ENCODE measurements around the gene ZMIZ1. TPM values are rescaled to one million over a fixed set of nuclear protein-coding genes. Genes with fewer than 3 reads are reported as not detected.

Gene ZMIZ1
- total RNA-seq, 1 experiment from 2014 or later = 28.4 TPM

DNA sequence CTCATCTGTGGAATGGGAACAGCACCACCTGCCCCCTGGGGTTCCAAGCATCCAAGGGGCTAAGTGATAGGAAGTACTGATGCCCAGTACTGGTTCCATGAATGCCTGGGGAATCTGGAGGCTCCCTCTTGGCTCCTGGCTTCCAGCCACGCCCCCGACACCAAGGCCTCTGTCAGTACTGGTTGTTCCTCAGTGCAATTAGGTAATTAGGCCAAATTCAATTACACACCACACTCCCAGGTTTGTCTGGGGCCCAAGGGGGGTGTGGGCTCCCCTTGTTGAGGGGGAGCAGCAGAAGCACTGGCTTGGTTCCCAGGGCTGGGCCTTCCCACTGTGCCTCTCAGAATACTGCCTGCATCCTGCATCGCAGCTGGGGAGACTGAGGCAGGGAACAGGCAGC, 164.1 kb downstream of the ZMIZ1 start:
- Histone ChIP-seq H3K79me2 (ENCODE audit: insufficient read depth, low read length) (no peaks in the 10 kb centered on the region), H3K4me1 (ENCODE audit: control insufficient read depth in 1 of 2, insufficient read depth in 2 of 2, low read length in 2 of 2) (peaks cover 0 to 3% of the 10 kb centered on the region in 2 experiments; a peak in 1 of 4 replicates), H3K27ac (ENCODE audit: low read depth, low read length) (no peak overlapping the region), H3K36me3 (ENCODE audit: control insufficient read depth in 1 of 2, insufficient read depth in 2 of 2, low read length in 2 of 2) (no peaks in the 10 kb centered on the region), H4K20me1 (ENCODE audit: insufficient read depth) (no peaks in the 10 kb centered on the region), H3K9me2 (ENCODE audit: insufficient read depth) (no peaks in the 10 kb centered on the region), H3K9me3 (ENCODE audit: control insufficient read depth in 1 of 2, insufficient read depth in 1 of 2, low read depth in 1 of 2, low read length in 2 of 2) (no peaks in the 10 kb centered on the region), H3K27me3 (ENCODE audit: insufficient read depth, low read length) (no peaks in the 10 kb centered on the region), H2AFZ (ENCODE audit: low read depth, low read length, poor library complexity, severe bottlenecking) (no peak overlapping the region), H3K4me2 (ENCODE audit: low read length) (no peak overlapping the region), H3K4me3 (replicated peaks in 1 of 2; ENCODE audit: low read depth in 1 of 2, low read length in 2 of 2) (no peak overlapping the region), H3K9ac (ENCODE audit: low read length) (no peak overlapping the region)
- ChIA-PET RAD21 (ENCODE audit: low non-redundant PET in 1 of 2, low total read pairs in 2 of 2, uncharacterized antibody in 2 of 2, unreplicated experiment in 2 of 2) (no interaction called here), POLR2A (no interaction called here), CTCF (no interaction called here)
- TF ChIP-seq POLR2A (IDR thresholded peaks at IDR 0.05; ENCODE audit: borderline replicate concordance, extremely low read depth, insufficient read depth, insufficient read length) (no peak), EZH2phosphoT487 (IDR thresholded peaks at IDR 0.05; ENCODE audit: borderline replicate concordance) (no peak), ELF1 (IDR thresholded peaks at IDR 0.05; ENCODE audit: borderline replicate concordance, low read depth) (no peak)
- DNase-seq (ENCODE audit: low read depth, low spot score) (no peak), ATAC-seq (no peak)
- no TSS peak for BruUV-seq (replicated peaks)
- intact Hi-C loops (cut with micrococcal nuclease) = no loop called here

DNA sequence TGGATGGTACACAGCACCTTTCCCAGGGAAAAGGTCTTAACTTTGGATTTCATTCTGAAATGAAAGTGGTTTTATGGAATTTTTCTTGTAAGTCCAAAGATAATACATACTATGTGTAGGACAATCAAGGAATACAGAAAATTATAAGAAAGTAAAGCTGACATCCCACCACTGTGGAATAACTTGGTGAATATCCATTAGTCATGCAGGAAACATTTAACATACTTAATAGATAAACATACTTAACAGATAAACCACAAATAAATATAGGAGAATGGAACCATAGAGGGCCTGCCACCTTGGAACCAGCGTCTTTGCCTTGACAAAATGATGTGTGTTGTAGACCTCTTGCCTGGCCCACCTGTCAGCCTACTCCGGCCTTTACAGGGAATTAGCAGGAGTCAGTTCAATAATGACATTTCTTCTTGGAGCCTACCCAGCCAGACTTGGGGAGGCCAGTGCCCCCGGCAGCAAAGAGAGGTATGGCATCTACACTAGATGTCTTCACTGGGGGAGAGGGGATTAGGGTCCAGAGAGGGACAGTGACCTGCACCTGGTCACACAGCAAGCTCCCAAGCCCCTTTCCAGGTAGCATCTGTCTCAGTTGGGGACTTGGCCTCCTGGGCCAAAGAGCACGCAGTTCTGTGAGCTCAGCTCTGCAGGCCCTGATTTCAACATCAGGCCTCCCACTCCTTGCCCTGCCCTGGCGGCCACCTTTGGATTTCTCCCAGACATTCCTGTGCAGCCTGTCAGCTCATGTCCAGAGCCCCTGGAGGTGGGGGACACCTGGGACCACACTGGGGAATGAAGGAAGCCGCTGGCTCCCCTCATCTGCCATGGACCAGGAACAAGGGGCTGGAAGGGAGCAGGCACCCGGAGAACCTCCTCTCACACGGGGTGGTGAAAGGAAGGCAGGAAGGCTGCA, 165.9 kb downstream of the ZMIZ1 start:
- H3K9me2 ChIP-seq (ENCODE audit: insufficient read depth) = no peaks in the 10 kb centered on the region
- TF ChIP-seq FOSL1 (IDR thresholded peaks at IDR 0.05; ENCODE audit: low read depth) = no peak
- no peak for TF ChIP-seq ELF1 (IDR thresholded peaks at IDR 0.05; ENCODE audit: borderline replicate concordance, low read depth)
- TF ChIP-seq ZFX (IDR thresholded peaks at IDR 0.05) = no peak
- TF ChIP-seq YY1 (IDR thresholded peaks at IDR 0.05; ENCODE audit: extremely low read depth, insufficient replicate concordance, low read depth, low read length) = no peak
- no peak for TF ChIP-seq ATF3 (IDR thresholded peaks at IDR 0.05)
- TF ChIP-seq EZH2phosphoT487 (IDR thresholded peaks at IDR 0.05; ENCODE audit: borderline replicate concordance) = no peak
- no peak for TF ChIP-seq SIN3A (IDR thresholded peaks at IDR 0.05; ENCODE audit: low read depth)
- TF ChIP-seq JUND (IDR thresholded peaks at IDR 0.05) = no peak
- BruUV-seq (replicated peaks) = no TSS peak
- H3K79me2 ChIP-seq (ENCODE audit: insufficient read depth, low read length) = no peaks in the 10 kb centered on the region
- 0 out of 2 replicates have a peak, but pooled peaks have one; percentile 28 for ATAC-seq
- no peak overlapping the region for H3K4me2 ChIP-seq (ENCODE audit: low read length)
- no peak overlapping the region for H3K9ac ChIP-seq (ENCODE audit: low read length)
- H3K4me3 ChIP-seq (replicated peaks in 1 of 2; ENCODE audit: low read depth in 1 of 2, low read length in 2 of 2) = no peak overlapping the region
- H3K36me3 ChIP-seq (ENCODE audit: control insufficient read depth in 1 of 2, insufficient read depth in 2 of 2, low read length in 2 of 2) = no peaks in the 10 kb centered on the region
- no peak overlapping the region for H2AFZ ChIP-seq (ENCODE audit: low read depth, low read length, poor library complexity, severe bottlenecking)
- no peaks in the 10 kb centered on the region for H3K27me3 ChIP-seq (ENCODE audit: insufficient read depth, low read length)
- CTCF ChIA-PET = no interaction called here
- intact Hi-C loops (cut with micrococcal nuclease) = no loop called here
- no peak overlapping the region for H3K27ac ChIP-seq (ENCODE audit: low read depth, low read length)
- H3K4me1 ChIP-seq (ENCODE audit: control insufficient read depth in 1 of 2, insufficient read depth in 2 of 2, low read length in 2 of 2) = peaks cover 0 to 17% of the 10 kb centered on the region in 2 experiments; a peak in 2 of 4 replicates
- DNase-seq (ENCODE audit: low read depth, low spot score) = no peak
- POLR2A ChIA-PET = no interaction called here
- RAD21 ChIA-PET (ENCODE audit: low non-redundant PET in 1 of 2, low total read pairs in 2 of 2, uncharacterized antibody in 2 of 2, unreplicated experiment in 2 of 2) = no interaction called here
- H4K20me1 ChIP-seq (ENCODE audit: insufficient read depth) = no peaks in the 10 kb centered on the region
- H3K9me3 ChIP-seq (ENCODE audit: control insufficient read depth in 1 of 2, insufficient read depth in 1 of 2, low read depth in 1 of 2, low read length in 2 of 2) = no peaks in the 10 kb centered on the region
